ENCODE measurements around the gene MPHOSPH8.
"Not testable (repeated sequence)": the region's sequence is repeated elsewhere in the genome, so short reads cannot be mapped to it uniquely, and the experiment has no call there.

- TF ChIP-seq CTCF (conservative IDR thresholded peaks at IDR 0.05; ENCODE audit: low read depth, low read length); RCOR1 (IDR thresholded peaks at IDR 0.05; ENCODE audit: insufficient replicate concordance, low read length); ELK1 (IDR thresholded peaks at IDR 0.05; ENCODE audit: borderline replicate concordance, low read depth, low read length); POLR2A (IDR thresholded peaks at IDR 0.05; ENCODE audit: low read depth, low read length): not testable (repeated sequence)
These were observed 67.5 kb downstream of the MPHOSPH8 start for GRCh38 chr13:19700963-19701362.
